HG02642 (cell line): ENCODE data around the gene VAX1.
"Not testable (repeated sequence)": the region's sequence is repeated elsewhere in the genome, so short reads cannot be mapped to it uniquely, and the experiment has no call there.

Source experiments
- ATAC-seq: cut with Tn5 transposase; IDR thresholded peaks from one replicate; pipeline ENCODE4 v1.9.1; 2021; ENCODE audit warnings: mild to moderate bottlenecking; ENCODE audit not compliant: unreplicated experiment, poor library complexity

VAX1 gene

DNA sequence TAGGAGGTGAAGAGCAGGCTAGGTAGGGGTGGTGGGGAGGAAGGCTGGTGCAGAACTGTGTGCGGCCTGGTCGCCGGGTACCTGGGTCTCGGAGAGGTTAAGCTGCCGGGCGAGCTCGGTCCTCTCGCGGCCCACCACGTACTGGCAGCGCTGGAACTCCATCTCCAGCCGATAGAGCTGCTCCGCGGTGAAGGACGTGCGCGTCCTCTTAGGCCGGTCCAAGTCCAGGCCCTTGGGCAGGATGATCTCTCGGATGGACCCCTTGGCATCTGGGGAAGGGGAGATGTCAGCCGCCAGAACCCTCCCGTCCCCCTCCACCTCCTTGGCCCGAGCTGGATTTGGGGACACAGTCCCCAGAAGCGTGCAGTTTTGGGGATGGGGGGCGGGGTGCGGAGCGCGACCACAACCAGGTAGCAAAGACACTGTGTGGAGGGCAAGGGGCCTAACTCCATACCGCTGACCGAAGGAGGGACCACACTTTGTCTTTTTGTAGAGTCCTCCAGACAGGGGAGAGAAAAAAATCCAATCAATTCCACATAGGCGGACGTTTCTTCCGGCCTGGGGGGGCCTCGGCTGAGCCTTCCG, 1.6 kb downstream of the VAX1 start:
- ATAC-seq = no peak

DNA sequence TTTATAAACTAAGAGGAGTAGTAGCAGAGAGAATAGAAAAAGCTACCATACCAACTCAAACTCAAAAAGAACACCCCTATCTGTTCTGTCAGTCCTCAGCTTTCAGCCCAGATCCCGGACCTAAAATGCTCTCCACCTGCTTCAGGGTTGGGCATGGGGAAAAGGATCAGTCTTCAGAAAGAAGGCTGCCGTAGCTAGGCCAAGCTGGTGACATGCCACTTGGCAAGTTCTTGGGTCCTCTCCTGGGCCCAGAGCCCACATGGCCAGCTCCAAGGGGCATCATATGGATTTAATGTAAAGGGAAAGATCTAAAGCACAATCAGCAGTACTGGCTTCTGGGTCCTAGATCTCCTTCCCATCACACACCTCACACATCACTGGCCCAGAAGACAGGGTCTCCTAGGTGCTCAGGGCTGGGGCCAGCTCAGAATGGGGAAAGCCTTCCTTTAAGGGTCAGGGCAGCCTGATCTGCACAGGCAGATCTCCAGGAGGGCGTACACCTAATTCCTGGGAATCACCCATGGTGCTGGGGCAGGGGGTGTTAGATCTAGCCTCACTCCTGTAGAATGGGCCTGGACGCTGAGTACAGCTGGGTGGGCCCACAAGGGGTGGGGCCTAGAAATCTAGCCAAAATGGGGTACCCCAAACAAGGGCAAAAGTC, 2.5 kb downstream of the VAX1 start:
- no peak for ATAC-seq

GRCh38 chr10:117135026-117135372, 3.1 kb downstream of the VAX1 start:
- no peak for ATAC-seq

GRCh38 chr10:117134306-117135025, 3.6 kb downstream of the VAX1 start:
- ATAC-seq = no peak

GRCh38 chr10:117134056-117134305, 4.1 kb downstream of the VAX1 start:
- no peak for ATAC-seq

- ATAC-seq = no peak
Observed at GRCh38 chr10:117133273-117134055, 4.6 kb downstream of the VAX1 start.

GRCh38 chr10:117132751-117133231, 5.3 kb downstream of the VAX1 start:
- ATAC-seq = no peak

- no peak for ATAC-seq
Observed at GRCh38 chr10:117131376-117132327, 6.4 kb downstream of the VAX1 start.

- no peak for ATAC-seq
Observed at GRCh38 chr10:117130862-117131375, 7.2 kb downstream of the VAX1 start.

- no peak for ATAC-seq
Observed at GRCh38 chr10:117130346-117130745, 7.7 kb downstream of the VAX1 start.

DNA sequence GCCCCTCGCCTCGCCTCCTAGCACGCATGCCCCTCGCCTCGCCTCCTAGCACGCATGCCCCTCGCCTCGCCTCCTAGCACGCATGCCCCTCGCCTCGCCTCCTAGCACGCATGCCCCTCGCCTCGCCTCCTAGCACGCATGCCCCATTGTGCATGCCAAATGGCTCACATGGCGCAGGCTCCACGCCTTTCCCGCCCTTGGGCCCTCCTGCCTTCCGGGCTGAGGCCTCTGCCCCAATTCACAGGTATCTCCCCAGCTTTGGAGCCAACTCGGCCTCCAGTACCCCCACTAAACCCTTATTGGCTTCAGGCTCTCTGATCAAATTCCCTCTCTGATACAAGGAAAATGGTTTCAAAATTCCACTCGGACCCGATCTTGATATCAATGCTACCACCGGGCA, 11.4 kb downstream of the VAX1 start:
- ATAC-seq = not testable (repeated sequence)

DNA sequence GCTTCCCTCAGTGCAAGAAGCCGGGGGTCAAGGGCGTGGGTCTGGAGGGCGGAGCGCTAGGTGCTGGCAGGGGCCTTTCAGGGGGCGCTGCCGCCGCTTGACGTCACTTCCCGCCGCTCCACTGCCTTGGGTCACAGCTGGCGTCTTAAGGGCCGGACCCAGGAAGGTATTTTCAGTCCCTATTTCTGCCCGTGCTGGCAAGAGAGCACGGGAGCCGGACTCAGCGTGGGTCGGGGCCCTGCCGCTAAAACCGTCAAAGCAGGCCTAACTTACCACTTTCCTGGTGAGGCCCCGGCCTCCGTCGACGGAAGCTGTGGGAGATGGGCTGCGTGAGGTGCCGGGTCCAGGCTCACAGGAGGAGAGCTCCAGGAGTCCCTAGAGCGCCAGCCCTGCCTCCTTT, 12.0 kb downstream of the VAX1 start:
- ATAC-seq = no peak

DNA sequence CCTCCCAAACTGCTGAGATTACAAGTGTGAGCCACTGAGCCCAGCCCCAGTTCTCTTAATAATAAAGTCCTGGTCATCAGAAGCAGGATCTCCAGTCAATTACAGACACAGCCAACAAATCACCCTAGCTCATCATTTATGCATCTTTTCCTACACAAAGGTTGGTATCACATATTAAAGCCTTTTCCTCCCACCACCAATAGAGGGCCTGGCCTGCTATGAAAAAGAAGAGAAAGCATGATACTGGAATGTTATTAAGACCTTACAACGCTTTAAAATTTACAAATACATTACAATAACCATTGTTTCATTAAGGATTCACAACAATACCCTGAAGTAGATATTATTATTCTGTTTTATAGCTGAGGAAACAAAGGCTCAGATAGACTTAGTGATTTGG, 25.9 kb downstream of the VAX1 start:
- no peak for ATAC-seq

- no peak for ATAC-seq
Observed at GRCh38 chr10:117107238-117107637, 30.8 kb downstream of the VAX1 start.

DNA sequence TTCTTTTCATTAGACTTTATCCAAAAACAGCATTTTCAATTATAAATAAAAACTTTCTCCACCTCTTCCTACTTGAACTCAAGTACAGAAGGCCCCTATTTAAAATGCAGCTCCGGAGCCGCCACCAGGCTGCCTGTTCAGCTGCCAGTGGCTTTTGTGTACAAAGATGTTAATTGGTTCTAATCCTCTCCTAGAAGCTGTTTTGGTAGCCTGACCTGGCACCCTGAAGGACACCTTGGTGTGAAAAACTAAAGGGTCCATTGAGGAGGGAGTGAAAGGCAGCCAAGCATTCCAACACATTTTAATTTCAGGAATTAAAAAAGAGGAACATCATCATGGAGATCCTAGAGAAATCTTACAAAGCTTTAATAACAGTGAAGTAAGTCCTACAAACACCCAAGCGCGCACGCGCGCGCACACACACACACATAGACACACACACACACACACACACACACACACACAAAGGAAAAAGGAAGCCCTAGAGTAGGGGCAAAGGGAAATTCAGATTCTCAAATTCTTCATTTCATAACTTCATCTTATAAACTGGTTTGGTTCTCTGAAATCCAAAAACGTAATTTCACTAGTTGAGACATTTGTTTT, 41.4 kb downstream of the VAX1 start:
- no peak for ATAC-seq

GRCh38 chr10:117094856-117095255, 43.2 kb downstream of the VAX1 start:
- ATAC-seq = no peak

GRCh38 chr10:117092386-117092785, 45.7 kb downstream of the VAX1 start:
- ATAC-seq = no peak

DNA sequence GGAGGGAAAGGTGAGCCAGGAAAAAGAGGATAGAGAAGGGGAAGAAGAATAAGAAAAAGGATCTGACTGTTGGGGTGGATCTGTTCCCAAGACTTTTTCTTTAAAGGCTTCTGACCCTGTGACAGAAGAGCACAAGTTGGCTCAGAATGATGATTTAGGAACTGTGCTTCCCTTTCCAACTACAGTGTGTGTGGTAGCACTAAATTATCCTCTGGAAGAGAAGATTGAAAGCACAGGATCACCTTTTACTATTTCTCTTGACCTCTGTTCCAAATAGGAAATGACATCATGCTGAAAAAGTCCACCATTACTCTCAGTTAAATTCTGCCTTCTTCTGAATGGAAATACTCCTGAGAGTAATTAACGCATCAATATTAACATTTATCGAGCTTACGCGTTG, 47.2 kb downstream of the VAX1 start:
- no peak for ATAC-seq

DNA sequence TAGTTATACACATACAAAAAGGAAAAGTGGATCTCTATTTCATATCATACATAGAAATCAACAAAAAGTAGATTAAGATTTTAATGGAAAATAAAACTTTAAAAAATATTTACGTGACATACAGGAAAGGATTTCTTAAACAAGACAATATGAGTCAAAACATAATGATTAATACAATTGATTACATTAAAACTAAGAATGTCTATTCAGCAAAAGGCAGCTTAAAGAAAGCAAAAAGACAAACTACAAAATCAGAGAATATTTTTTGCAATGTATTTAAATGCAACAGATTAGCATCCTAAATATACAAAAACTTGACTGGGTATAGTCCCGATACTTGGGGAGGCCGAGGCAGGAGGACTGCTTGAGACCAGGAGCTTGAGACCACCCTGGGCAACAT, 50.5 kb downstream of the VAX1 start:
- ATAC-seq = no peak

- ATAC-seq = no peak
Observed at GRCh38 chr10:117086546-117086945, 51.5 kb downstream of the VAX1 start.
